NK-92 (cell line): ENCODE results near the gene MESD.
"Not testable (repeated sequence)": the region's sequence is repeated elsewhere in the genome, so short reads cannot be mapped to it uniquely, and the experiment has no call there.

Experiments used
- DNase-seq: peaks from one replicate; lab custom pipeline; 2025; ENCODE audit not compliant: unreplicated experiment; lab: John Stamatoyannopoulos, UW

Gene MESD

DNA sequence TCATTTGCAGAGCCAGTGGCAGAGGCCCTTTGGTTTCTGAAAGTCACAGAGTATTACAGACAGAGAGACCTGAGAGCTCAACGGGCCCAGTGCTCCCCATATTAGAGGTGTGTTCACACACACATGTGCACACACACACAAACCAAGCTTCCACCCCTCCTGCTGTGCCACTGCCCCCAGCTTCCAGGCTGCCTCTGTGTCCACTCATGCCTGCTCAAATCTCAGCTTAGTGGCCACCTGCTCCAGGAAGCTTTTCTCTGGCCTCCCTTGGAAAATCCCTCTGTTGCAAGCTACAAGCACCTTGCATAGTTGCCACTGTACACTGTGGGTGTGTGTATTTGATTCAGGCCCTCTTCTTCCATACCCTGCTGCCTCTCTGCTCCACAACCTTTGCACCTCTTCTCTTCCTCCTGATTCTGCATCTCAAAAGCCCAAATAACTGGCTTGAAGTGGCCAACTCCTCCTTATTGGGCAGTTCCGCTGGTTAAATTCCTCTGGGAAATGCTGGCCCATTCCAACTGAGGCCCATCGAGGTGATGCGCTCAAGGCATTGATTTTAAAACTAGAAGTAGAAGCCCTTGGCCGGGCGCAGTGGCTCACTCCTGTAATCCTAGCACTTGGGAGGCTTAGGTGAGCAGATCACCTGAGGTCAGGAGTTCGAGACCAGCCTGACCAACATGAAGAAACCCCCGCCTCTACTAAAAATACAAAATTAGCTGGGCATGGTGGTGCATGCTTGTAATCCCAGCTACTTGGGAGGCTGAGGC is 23.0 kb downstream of the MESD start:
- DNase-seq, result no peak

DNA sequence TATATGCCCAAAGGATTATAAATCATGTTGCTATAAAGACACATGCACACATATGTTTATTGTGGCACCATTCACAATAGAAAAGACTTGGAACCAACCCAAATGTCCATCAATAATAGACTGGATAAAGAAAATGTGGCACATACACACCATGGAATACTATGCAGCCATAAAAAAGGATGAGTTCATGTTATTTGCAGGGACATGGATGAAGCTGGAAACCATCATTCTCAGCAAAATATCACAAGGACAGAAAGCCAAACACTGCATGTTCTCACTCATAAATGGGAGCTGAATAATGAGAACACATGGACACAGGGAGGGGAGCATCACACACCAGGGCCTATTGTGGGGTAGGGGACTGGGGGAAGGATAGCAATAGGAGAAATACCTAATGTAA is 24.2 kb downstream of the MESD start:
- not testable (repeated sequence) for DNase-seq

- no peak for DNase-seq
Measured at GRCh38 chr15:80958818-80959495, 30.7 kb downstream of the MESD start.

DNA sequence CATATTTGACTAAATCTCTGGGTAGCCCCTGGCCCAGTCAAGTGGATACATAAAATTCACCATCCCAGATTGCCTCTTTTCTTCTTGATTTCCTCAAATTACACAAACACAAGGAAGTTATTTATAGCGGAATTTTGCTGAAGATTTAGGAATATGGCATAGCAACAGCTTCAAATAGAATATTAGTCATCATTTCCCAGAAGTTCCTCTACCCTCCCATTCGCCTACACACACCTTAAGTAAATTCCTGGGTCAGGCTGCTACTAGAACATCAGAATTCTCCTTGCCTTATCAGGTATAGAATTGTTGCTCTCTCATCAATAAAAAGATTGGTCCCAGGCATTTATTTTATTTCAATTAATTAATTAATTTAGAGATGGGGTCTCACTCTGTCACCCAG is 31.6 kb downstream of the MESD start:
- no peak for DNase-seq

DNA sequence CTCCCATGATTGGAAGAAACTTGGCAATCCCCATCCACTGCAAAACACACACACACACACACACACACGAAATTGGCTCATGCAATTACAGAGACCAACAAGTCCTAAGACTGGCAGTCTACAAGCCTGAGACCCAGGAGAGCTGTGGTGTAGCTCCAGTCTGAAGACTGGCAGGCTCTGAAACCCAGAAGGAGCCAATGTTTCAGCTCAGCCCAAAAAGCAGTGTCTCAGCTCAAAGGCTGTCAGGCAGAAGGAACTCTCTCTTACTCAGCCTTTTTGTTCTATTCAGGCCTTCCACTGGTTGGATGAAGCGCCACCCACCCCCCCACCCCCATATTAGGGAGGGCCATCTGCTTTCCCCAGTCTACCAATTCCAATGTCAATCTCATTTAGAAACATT is 32.1 kb downstream of the MESD start:
- no peak for DNase-seq

- not testable (repeated sequence) for DNase-seq
Measured at GRCh38 chr15:80955571-80956452, 33.8 kb downstream of the MESD start.

- DNase-seq, result no peak
Measured at GRCh38 chr15:80953953-80954778, 35.5 kb downstream of the MESD start.

GRCh38 chr15:80953001-80953952 is 36.3 kb downstream of the MESD start:
- DNase-seq, result no peak

- no peak for DNase-seq
Measured at GRCh38 chr15:80951941-80952340, 37.7 kb downstream of the MESD start.

DNA sequence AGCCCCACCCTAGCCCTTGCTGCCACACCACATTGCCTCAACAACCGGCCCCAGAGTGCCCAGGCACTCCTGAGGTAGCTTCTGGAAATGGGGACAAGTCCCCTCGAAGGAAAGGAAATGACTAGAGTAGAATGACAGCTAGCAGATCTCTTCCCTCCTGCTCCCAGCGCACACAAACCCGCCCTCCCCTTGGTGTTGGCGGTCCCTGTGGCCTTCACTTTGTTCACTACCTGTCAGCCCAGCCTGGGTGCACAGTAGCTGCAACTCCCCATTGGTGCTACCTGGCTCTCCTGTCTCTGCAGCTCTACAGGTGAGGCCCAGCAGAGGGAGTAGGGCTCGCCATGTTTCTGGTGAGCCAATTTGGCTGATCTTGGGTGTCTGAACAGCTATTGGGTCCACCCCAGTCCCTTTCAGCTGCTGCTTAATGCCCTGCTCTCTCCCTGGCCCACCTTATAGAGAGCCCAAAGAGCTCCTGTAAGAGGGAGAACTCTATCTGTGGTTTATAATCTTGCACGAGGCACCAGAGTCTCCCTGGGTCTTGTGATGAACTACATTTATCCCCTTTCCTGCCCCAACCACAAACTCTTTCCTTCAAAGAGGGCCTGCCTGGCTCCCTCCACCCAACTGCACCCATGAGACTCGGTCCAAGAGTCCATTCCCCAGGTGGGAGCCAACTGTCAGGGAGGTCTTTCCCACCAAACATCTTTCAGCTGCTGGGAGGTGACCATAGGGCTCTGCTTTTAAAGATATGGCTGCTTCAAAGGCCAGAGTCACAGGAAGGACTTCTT is 39.1 kb downstream of the MESD start:
- no peak for DNase-seq

GRCh38 chr15:80949756-80950155 is 39.9 kb downstream of the MESD start:
- no peak for DNase-seq

DNA sequence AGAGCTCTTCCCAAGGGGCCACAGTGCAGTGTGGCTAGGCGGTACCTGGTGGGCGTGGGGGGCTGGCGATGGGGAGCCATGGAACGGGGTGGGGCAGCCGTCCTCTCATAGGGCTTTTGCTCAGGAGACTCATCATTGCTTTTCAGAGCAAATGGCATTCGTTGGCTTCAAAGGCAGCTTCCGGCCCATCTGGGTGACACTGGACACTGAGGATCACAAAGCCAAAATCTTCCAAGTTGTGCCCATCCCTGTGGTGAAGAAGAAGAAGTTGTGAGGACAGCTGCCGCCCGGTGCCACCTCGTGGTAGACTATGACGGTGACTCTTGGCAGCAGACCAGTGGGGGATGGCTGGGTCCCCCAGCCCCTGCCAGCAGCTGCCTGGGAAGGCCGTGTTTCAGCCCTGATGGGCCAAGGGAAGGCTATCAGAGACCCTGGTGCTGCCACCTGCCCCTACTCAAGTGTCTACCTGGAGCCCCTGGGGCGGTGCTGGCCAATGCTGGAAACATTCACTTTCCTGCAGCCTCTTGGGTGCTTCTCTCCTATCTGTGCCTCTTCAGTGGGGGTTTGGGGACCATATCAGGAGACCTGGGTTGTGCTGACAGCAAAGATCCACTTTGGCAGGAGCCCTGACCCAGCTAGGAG is 40.8 kb downstream of the MESD start:
- DNase-seq, result no peak

GRCh38 chr15:80946576-80946975 is 43.0 kb downstream of the MESD start:
- no peak for DNase-seq

DNA sequence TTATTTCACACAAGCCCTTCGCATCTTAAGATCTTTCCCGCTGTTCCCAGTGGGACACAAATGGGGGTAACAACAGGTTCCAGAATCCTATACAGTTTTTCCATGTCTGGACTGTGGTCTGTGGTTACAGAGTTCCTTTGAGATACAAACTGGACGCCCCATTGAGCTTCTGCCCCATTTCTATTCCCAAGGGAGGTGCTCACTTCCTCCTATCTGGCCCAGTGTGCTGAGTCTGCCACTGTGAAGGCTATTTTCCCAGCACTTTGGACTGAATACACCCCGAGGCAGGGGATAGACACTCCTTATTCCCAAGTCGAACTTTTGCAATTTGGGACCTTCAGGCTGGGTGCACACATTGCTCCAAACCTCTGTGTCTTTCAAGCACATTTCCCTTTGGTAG is 44.0 kb downstream of the MESD start:
- no peak for DNase-seq

DNA sequence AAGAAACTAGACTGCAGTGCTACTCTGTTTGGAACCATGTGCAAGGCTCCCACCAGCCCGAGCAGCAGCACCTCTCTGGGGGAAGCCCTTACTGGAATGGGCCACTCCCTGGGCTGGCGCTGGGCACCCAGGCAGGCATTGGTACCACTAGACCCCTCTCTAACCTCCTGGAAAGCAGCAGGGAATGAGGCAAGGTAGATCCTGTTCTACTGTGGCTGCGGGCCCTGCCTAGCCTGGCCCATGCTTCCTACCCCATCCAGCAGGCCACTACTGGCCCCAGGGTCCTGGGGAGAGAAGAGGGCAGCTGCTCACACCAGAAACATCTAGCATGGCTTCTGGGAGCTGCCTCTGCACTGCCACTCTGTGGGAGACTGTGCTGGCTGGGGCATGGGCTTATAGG is 44.8 kb downstream of the MESD start:
- DNase-seq, result no peak

DNA sequence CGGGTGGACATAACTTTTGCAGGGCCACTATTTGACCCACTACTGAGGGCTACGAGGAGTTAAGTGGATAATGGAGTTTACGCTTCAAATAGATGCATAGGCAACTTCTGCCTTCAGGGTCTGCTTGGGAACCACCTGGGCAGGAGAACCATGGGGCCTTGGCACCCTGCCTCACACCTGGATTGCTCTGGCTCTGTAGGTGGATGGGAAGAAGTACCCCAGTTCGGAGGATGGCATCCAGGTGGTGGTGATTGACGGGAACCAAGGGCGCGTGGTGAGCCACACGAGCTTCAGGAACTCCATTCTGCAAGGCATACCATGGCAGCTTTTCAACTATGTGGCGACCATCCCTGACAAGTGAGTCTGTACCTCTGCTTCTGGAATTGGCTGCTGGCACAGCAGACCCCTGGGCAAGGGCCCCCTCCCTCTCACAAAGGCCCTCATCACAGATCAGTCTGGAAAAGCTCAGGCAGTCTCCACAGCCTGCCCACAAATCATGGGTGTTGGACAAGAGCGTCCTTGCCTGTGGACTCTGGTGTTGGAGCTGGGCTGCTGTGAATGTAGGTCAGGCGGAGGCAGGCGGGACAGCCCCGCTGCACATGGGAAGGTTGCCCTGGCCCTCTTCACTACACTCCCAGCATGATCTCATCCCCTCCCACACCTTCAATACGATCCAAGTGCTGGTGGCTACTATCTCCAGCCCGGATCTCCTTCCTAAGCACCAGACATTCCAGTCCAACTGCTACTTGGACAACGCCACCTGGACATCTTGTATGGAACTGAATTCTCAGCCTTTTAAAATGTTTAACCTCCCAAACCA is 46.7 kb downstream of the MESD start:
- DNase-seq, result no peak

DNA sequence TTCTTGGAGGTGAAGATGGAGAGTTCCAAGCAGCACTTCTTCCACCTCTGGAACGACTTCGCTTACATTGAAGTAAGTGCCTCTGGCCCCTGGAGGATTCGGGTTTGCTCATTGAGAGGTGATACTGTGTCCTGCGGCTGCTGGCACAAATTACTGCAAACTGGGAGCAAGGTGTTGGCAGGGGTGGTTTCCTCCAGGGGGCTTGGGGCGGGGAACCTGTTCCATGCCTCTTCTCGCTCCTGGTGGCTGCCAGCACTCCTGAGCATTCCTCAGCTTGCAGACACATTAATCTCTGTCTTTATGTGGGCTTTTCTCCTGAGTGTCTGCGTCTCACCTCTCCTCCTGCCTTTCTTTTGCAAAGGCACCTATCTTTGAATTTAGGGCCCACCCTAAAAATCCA is 47.4 kb downstream of the MESD start:
- DNase-seq, result no peak

GRCh38 chr15:80940851-80941250 is 48.8 kb downstream of the MESD start:
- no peak for DNase-seq
